Keratinocyte (primary cell): ENCODE measurements around the gene TMEM138. TPM values are rescaled to one million over a fixed set of nuclear protein-coding genes. Genes with fewer than 3 reads are reported as not detected.

Source experiments
- DNase-seq: peaks from one replicate; pipeline ENCODE4 v3.0.0-alpha.2; 2011; ENCODE audit warnings: low read depth, missing footprints, low spot score
- FAIRE-seq: peaks from 2 replicates; lab custom pipeline; 2011; peaks lifted over from hg19 to GRCh38; lab: Jason Lieb, UNC
- H2AFZ ChIP-seq: 2 replicates; pipeline ENCODE4 v1.6.0; 2012; ENCODE audit warnings: low read length, control low read depth, inconsistent platforms; ENCODE audit not compliant: control insufficient read depth
- H3K27ac ChIP-seq: 2 replicates; pipeline ENCODE4 v1.5.1; 2011; ENCODE audit warnings: low read length; ENCODE audit not compliant: control insufficient read depth, insufficient read depth
- H3K27me3 ChIP-seq: 3 replicates; pipeline ENCODE4 v1.6.0; 2011; ENCODE audit warnings: low read length; ENCODE audit not compliant: control insufficient read depth, insufficient read depth; ENCODE audit errors: extremely low read depth
- H3K36me3 ChIP-seq, 2 experiments: 2 replicates in 1 of 2; 3 replicates in 1 of 2; pipeline ENCODE4 v1.5.1; 2011; ENCODE audit warnings: low read length in 2 of 2, mild to moderate bottlenecking in 1 of 2; ENCODE audit not compliant: control insufficient read depth in 2 of 2, insufficient read depth in 2 of 2; ENCODE audit errors: extremely low read depth in 1 of 2
- H3K4me1 ChIP-seq: 3 replicates; pipeline ENCODE4 v1.5.1; 2011; ENCODE audit warnings: low read length; ENCODE audit not compliant: control insufficient read depth, insufficient read depth; ENCODE audit errors: extremely low read depth
- H3K4me2 ChIP-seq: 3 replicates; pipeline ENCODE4 v1.6.0; 2011; ENCODE audit warnings: low read depth, low read length; ENCODE audit not compliant: control insufficient read depth, insufficient read depth; ENCODE audit errors: extremely low read depth
- H3K4me3 ChIP-seq, 3 experiments: fragments of 200-600 bp in 1 of 3; sonication (generic) in 1 of 3; 2 replicates in 2 of 3; 3 replicates in 1 of 3; pipeline ENCODE4 v1.5.1; 2011 to 2016; ENCODE audit warnings: low read length in 3 of 3, mild to moderate bottlenecking in 3 of 3, control low read depth in 2 of 3, inconsistent platforms in 1 of 3, low read depth in 1 of 3, mixed read lengths in 1 of 3, mixed run types in 1 of 3, moderate library complexity in 1 of 3; ENCODE audit not compliant: control insufficient read depth in 2 of 3, insufficient read depth in 2 of 3; ENCODE audit errors: extremely low read depth in 1 of 3
- H3K79me2 ChIP-seq: 2 replicates; pipeline ENCODE4 v1.6.0; 2012; ENCODE audit warnings: low read length; ENCODE audit not compliant: control insufficient read depth, insufficient read depth
- H3K9ac ChIP-seq: 3 replicates; pipeline ENCODE4 v1.6.0; 2011; ENCODE audit warnings: low read length; ENCODE audit not compliant: control insufficient read depth, insufficient read depth; ENCODE audit errors: extremely low read depth
- H3K9me1 ChIP-seq: 3 replicates; pipeline ENCODE4 v1.6.0; 2011; ENCODE audit warnings: low read length; ENCODE audit not compliant: control insufficient read depth, insufficient read depth; ENCODE audit errors: extremely low read depth
- H3K9me3 ChIP-seq: 2 replicates; pipeline ENCODE4 v1.5.1; 2012; ENCODE audit warnings: low read depth, low read length; ENCODE audit not compliant: control insufficient read depth
- H4K20me1 ChIP-seq: 3 replicates; pipeline ENCODE4 v1.6.0; 2011; ENCODE audit warnings: low read length; ENCODE audit not compliant: control insufficient read depth, insufficient read depth; ENCODE audit errors: extremely low read depth
- CTCF ChIP-seq, 3 experiments: IDR thresholded peaks in 1 of 3; conservative IDR thresholded peaks in 1 of 3; optimal IDR thresholded peaks in 1 of 3; 2 replicates in 2 of 3; 3 replicates in 1 of 3; pipeline versions ENCODE3 to v1.5.1; 2011; ENCODE audit warnings: low read length in 3 of 3, mild to moderate bottlenecking in 3 of 3, moderate library complexity in 2 of 3, control low read depth in 1 of 3, inconsistent platforms in 1 of 3; ENCODE audit not compliant: insufficient read depth in 2 of 3; ENCODE audit errors: extremely low read depth in 1 of 3
- EZH2 ChIP-seq: IDR thresholded peaks from one replicate; pipeline ENCODE4 v1.6.1; 2012; ENCODE audit warnings: inconsistent platforms, mild to moderate bottlenecking, low read length, moderate library complexity
- dilution Hi-C: fragments of 300-500 bp; cut with MboI; formaldehyde crosslinking; loops from one replicate; pipeline ENCODE4 v1.7.0; 2020; ENCODE audit warnings: low sequenced_read_pairs; ENCODE audit not compliant: extremely low pct_ligation_motif_present
- polyA plus RNA-seq, 5 experiments: library from polyadenylated mRNA; depleted of rRNA in 3 of 5; stranded (reverse) in 3 of 5; stranded (forward) in 1 of 5; unstranded in 1 of 5; fragments of >200 nt; gene quantifications; 1 replicate in 1 of 5; 2 replicates in 3 of 5; 3 replicates in 1 of 5; pipeline versions ENCODE4 v1.2.1 to v1.2.3, GENCODE V29; 2011 to 2012; ENCODE audit warnings: missing spikeins in 2 of 5, low read depth in 1 of 5, low replicate concordance in 1 of 5

Gene TMEM138
- polyA plus RNA-seq, 1 donor (not counting 4 experiments of a cell fraction or from before 2014, with no cell fraction given) = 85.4 TPM

- Histone ChIP-seq H4K20me1 (peaks cover 3% of the 10 kb centered on the region), H3K79me2 (peaks cover 16% of the 10 kb centered on the region), H3K9me1 (no peaks in the 10 kb centered on the region), H3K27me3 (no peaks in the 10 kb centered on the region), H3K36me3 (peaks cover 0 to 6% of the 10 kb centered on the region in 2 experiments), H3K4me2 (no peak overlapping the region), H3K27ac (no peak overlapping the region), H3K9ac (no peak overlapping the region), H3K9me3 (no peaks in the 10 kb centered on the region), H3K4me3 (no peak overlapping the region), H2AFZ (no peak overlapping the region), H3K4me1 (peaks cover 21% of the 10 kb centered on the region)
- FAIRE-seq (no peak), DNase-seq (peak; percentile 50)
- TF ChIP-seq EZH2 (no peak), CTCF (optimal IDR thresholded peaks at IDR 0.05 in 1 of 3, IDR thresholded peaks at IDR 0.05 in 1 of 3, conservative IDR thresholded peaks at IDR 0.05 in 1 of 3; ENCODE audit: extremely low read depth in 1 of 3, insufficient read depth in 2 of 3, low read length in 3 of 3) (peak; percentile 98 to 99 (median 99))
- dilution Hi-C loops = no loop called here
Observed at GRCh38 chr11:61336171-61336935, 25.8 kb upstream of the TMEM138 start.

- TF ChIP-seq EZH2 (no peak), CTCF (optimal IDR thresholded peaks at IDR 0.05 in 1 of 3, IDR thresholded peaks at IDR 0.05 in 1 of 3, conservative IDR thresholded peaks at IDR 0.05 in 1 of 3; ENCODE audit: extremely low read depth in 1 of 3, insufficient read depth in 2 of 3, low read length in 3 of 3) (no peak)
Observed at GRCh38 chr11:61337706-61338470, 24.3 kb upstream of the TMEM138 start.

More at GRCh38 chr11:61337706-61338470, 24.3 kb upstream of the TMEM138 start:
- dilution Hi-C loops = no loop called here
- peaks cover under 1% of the 10 kb centered on the region for H3K79me2 ChIP-seq
- FAIRE-seq (no peak), DNase-seq (no peak)
- H3K27ac ChIP-seq = no peak overlapping the region
- no peak overlapping the region for H3K4me2 ChIP-seq
- H3K4me1 ChIP-seq = peaks cover 15% of the 10 kb centered on the region
- no peak overlapping the region for H3K9ac ChIP-seq
- H2AFZ ChIP-seq = no peak overlapping the region
- H3K36me3 ChIP-seq = peaks cover 3 to 9% of the 10 kb centered on the region in 2 experiments
- no peak overlapping the region for H3K4me3 ChIP-seq
- H3K27me3 ChIP-seq = no peaks in the 10 kb centered on the region
- H3K9me1 ChIP-seq = no peaks in the 10 kb centered on the region
- H4K20me1 ChIP-seq = no peaks in the 10 kb centered on the region
- H3K9me3 ChIP-seq = no peaks in the 10 kb centered on the region
